Neural cell (in vitro differentiated cells): ENCODE data around the gene ZC3H8.

Experiments used
- EZH2 ChIP-seq: fragments of 200-600, 300-800 bp; shearing (Covaris generic), sonication (generic); IDR thresholded peaks from 2 replicates; pipeline ENCODE4 v1.6.1; 2014; ENCODE audit warnings: antibody characterized with exemption, low read length, borderline replicate concordance, mild to moderate bottlenecking; ENCODE audit not compliant: insufficient read depth, poor library complexity, severe bottlenecking
- MXI1 ChIP-seq: fragments of 450-650 bp; conservative IDR thresholded peaks from 2 replicates; pipeline ENCODE4 v1.6.1; 2014; ENCODE audit warnings: antibody characterized with exemption, mild to moderate bottlenecking; ENCODE audit not compliant: poor library complexity, severe bottlenecking
- POLR2AphosphoS5 ChIP-seq: IDR thresholded peaks from 2 replicates; pipeline ENCODE4 v1.6.1; 2012
- RAD21 ChIP-seq: fragments of 450-650 bp; conservative IDR thresholded peaks from 2 replicates; pipeline ENCODE4 v1.6.1; 2014; ENCODE audit warnings: antibody characterized with exemption, mild to moderate bottlenecking, moderate library complexity
- SMC3 ChIP-seq: fragments of 450-650 bp; conservative IDR thresholded peaks from 2 replicates; pipeline ENCODE4 v1.6.1; 2014; ENCODE audit warnings: antibody characterized with exemption, mild to moderate bottlenecking, moderate library complexity; ENCODE audit not compliant: poor library complexity
- TAF1 ChIP-seq: IDR thresholded peaks from 2 replicates; pipeline ENCODE4 v1.6.1; 2012; ENCODE audit warnings: low read depth
- TF ChIP-seq, protein P1 (sequence below): fragments of 450-650 bp; IDR thresholded peaks from 2 replicates; pipeline ENCODE4 v1.5.1; 2014; ENCODE audit warnings: antibody characterized with exemption, mild to moderate bottlenecking, moderate library complexity; ENCODE audit not compliant: poor library complexity, severe bottlenecking

DNA sequence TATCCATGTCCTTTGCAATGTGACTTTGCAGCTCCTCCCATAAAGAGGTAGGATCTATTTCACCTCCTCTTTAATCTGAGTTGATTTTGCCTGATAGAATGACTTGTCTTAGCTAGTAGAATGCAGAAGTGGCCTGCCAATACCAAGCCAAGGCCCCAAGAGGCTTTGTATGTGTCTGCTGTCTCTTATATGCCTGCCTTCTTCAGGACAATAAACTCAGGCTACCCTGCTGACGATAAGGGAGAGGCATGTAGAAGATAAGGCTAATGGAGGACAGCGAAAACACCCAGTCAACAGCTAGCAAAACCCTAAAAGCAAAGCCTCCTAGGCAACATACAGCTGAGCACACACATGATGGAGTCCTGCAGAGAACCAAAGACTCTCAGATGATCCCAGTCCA lies 1.8 kb upstream of the ZC3H8 start:
- no peak for TF ChIP-seq POLR2AphosphoS5
- TF ChIP-seq, protein P1, sequence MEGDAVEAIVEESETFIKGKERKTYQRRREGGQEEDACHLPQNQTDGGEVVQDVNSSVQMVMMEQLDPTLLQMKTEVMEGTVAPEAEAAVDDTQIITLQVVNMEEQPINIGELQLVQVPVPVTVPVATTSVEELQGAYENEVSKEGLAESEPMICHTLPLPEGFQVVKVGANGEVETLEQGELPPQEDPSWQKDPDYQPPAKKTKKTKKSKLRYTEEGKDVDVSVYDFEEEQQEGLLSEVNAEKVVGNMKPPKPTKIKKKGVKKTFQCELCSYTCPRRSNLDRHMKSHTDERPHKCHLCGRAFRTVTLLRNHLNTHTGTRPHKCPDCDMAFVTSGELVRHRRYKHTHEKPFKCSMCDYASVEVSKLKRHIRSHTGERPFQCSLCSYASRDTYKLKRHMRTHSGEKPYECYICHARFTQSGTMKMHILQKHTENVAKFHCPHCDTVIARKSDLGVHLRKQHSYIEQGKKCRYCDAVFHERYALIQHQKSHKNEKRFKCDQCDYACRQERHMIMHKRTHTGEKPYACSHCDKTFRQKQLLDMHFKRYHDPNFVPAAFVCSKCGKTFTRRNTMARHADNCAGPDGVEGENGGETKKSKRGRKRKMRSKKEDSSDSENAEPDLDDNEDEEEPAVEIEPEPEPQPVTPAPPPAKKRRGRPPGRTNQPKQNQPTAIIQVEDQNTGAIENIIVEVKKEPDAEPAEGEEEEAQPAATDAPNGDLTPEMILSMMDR = no peak
- TF ChIP-seq SMC3 = no peak
- no peak for TF ChIP-seq MXI1
- TF ChIP-seq TAF1 = no peak
- no peak for TF ChIP-seq EZH2
- no peak for TF ChIP-seq RAD21
